IPS-15b (cell line): ENCODE measurements around the gene FGD1.

Experiments
- H3K27me3 ChIP-seq: one replicate; pipeline ENCODE4 v1.6.1; 2013; ENCODE audit warnings: low read length; ENCODE audit not compliant: control insufficient read depth, insufficient read depth
- H3K36me3 ChIP-seq: one replicate; pipeline ENCODE4 v1.6.1; 2013; ENCODE audit warnings: low read length; ENCODE audit not compliant: control insufficient read depth, insufficient read depth
- H3K4me1 ChIP-seq: one replicate; pipeline ENCODE4 v1.6.1; 2013; ENCODE audit warnings: mild to moderate bottlenecking, low read length; ENCODE audit not compliant: control insufficient read depth, insufficient read depth
- H3K4me3 ChIP-seq: one replicate; pipeline ENCODE4 v1.5.1; 2013; ENCODE audit warnings: low read depth, low read length
- H3K9ac ChIP-seq: one replicate; pipeline ENCODE4 v1.6.1; 2013; ENCODE audit warnings: low read depth, mild to moderate bottlenecking, low read length
- H3K9me3 ChIP-seq: one replicate; pipeline ENCODE4 v1.6.1; 2013; ENCODE audit warnings: mild to moderate bottlenecking, low read length; ENCODE audit not compliant: control insufficient read depth, insufficient read depth

Gene FGD1

GRCh38 chrX:54449929-54450328, 46.1 kb downstream of the FGD1 start:
- Histone ChIP-seq H3K36me3 (peaks cover 13% of the 10 kb centered on the region), H3K27me3 (no peaks in the 10 kb centered on the region), H3K4me1 (no peaks in the 10 kb centered on the region), H3K9ac (no peak overlapping the region), H3K9me3 (no peaks in the 10 kb centered on the region), H3K4me3 (no peak overlapping the region)

- Histone ChIP-seq H3K4me1 (no peaks in the 10 kb centered on the region), H3K9ac (no peak overlapping the region), H3K27me3 (no peaks in the 10 kb centered on the region), H3K36me3 (peaks cover 14% of the 10 kb centered on the region), H3K9me3 (no peaks in the 10 kb centered on the region), H3K4me3 (no peak overlapping the region)
Measured at GRCh38 chrX:54447461-54447860, 48.6 kb downstream of the FGD1 start.

GRCh38 chrX:54446084-54446483, 50.0 kb downstream of the FGD1 start:
- peaks cover 14% of the 10 kb centered on the region for H3K36me3 ChIP-seq
- no peaks in the 10 kb centered on the region for H3K9me3 ChIP-seq
- H3K4me3 ChIP-seq = no peak overlapping the region
- no peaks in the 10 kb centered on the region for H3K27me3 ChIP-seq
- H3K9ac ChIP-seq = no peak overlapping the region
- H3K4me1 ChIP-seq = no peaks in the 10 kb centered on the region

GRCh38 chrX:54444752-54445151, 51.3 kb downstream of the FGD1 start:
- no peaks in the 10 kb centered on the region for H3K27me3 ChIP-seq
- H3K36me3 ChIP-seq = peaks cover 14% of the 10 kb centered on the region
- H3K4me1 ChIP-seq = no peaks in the 10 kb centered on the region
- no peak overlapping the region for H3K9ac ChIP-seq
- H3K4me3 ChIP-seq = no peak overlapping the region
- no peaks in the 10 kb centered on the region for H3K9me3 ChIP-seq

GRCh38 chrX:54442790-54443189, 53.2 kb downstream of the FGD1 start:
- Histone ChIP-seq H3K4me1 (no peaks in the 10 kb centered on the region), H3K36me3 (peaks cover 9% of the 10 kb centered on the region), H3K4me3 (no peak overlapping the region), H3K9ac (no peak overlapping the region), H3K27me3 (no peaks in the 10 kb centered on the region), H3K9me3 (no peaks in the 10 kb centered on the region)

GRCh38 chrX:54439960-54440871, 55.8 kb downstream of the FGD1 start, which contains the start of gene TSR2:
TSR2 (plus strand) TSS chrX:54440404; CDS start chrX:54440422, 18 bp downstream.
- peaks cover 3% of the 10 kb centered on the region for H3K36me3 ChIP-seq
- no peaks in the 10 kb centered on the region for H3K4me1 ChIP-seq
- H3K9me3 ChIP-seq = no peaks in the 10 kb centered on the region
- peak within 1 kb of the TSS; percentile 85 for H3K4me3 ChIP-seq
- no peaks in the 10 kb centered on the region for H3K27me3 ChIP-seq
- H3K9ac ChIP-seq = peak within 1 kb of the TSS; percentile 88

- Histone ChIP-seq H3K36me3 (no peaks in the 10 kb centered on the region), H3K9ac (no peak overlapping the region), H3K27me3 (no peaks in the 10 kb centered on the region), H3K4me3 (no peak overlapping the region), H3K4me1 (no peaks in the 10 kb centered on the region), H3K9me3 (no peaks in the 10 kb centered on the region)
Measured at GRCh38 chrX:54435121-54435520, 60.9 kb downstream of the FGD1 start.

- no peak overlapping the region for H3K9ac ChIP-seq
Measured at GRCh38 chrX:54430519-54430918, 65.5 kb downstream of the FGD1 start.

GRCh38 chrX:54427837-54428424, 68.1 kb downstream of the FGD1 start:
- Histone ChIP-seq H3K4me3 (no peak overlapping the region), H3K9me3 (no peaks in the 10 kb centered on the region), H3K4me1 (no peaks in the 10 kb centered on the region), H3K36me3 (no peaks in the 10 kb centered on the region), H3K27me3 (no peaks in the 10 kb centered on the region), H3K9ac (no peak overlapping the region)

More at GRCh38 chrX:54430519-54430918, 65.5 kb downstream of the FGD1 start:
- Histone ChIP-seq H3K9me3 (no peaks in the 10 kb centered on the region), H3K4me3 (no peak overlapping the region), H3K27me3 (no peaks in the 10 kb centered on the region), H3K36me3 (no peaks in the 10 kb centered on the region), H3K4me1 (no peaks in the 10 kb centered on the region)

GRCh38 chrX:54423161-54423888, 72.7 kb downstream of the FGD1 start:
- Histone ChIP-seq H3K36me3 (no peaks in the 10 kb centered on the region), H3K4me1 (no peaks in the 10 kb centered on the region), H3K27me3 (no peaks in the 10 kb centered on the region), H3K4me3 (no peak overlapping the region), H3K9ac (no peak overlapping the region), H3K9me3 (no peaks in the 10 kb centered on the region)

- Histone ChIP-seq H3K4me1 (no peaks in the 10 kb centered on the region), H3K9me3 (no peaks in the 10 kb centered on the region), H3K36me3 (no peaks in the 10 kb centered on the region), H3K4me3 (no peak overlapping the region), H3K9ac (no peak overlapping the region), H3K27me3 (no peaks in the 10 kb centered on the region)
Measured at GRCh38 chrX:54422168-54422567, 73.9 kb downstream of the FGD1 start.
